Measurements from ENCODE around the gene NDUFS3.

NDUFS3 gene

DNA sequence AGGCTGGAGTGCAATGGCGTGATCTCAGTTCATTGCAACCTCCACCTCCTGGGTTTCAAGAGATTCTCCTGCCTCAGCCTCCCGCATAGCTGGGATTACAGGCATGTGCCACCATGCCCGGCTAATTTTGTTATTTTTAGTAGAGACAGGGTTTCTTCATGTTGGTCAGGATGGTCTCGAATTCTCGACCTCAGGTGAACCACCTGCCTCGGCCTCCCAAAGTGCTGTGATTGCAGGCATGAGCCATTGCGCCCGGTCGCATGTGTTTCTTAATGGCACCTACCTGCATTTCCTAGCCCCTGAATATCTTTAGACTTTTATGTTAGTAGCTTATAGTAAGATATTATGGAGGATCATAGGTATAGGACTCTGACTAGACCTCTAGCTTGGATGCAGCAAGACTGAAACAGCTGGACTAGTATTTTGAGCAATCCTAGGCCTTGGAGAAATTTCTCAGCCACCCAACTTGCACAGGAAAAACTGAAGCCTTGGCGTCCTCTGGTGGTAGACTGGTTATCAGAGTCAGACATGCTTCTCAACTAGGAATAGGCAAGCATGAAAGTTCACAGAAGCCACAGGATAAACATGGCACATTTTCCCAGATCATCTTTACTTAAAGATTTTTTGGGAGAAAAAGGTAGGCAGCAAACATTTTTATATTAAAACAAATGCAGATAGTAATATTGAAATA lies 38.0 kb downstream of the NDUFS3 start:
- no peak overlapping the region for H3K4me3 ChIP-seq (ENCODE audit: low read depth, low read length)
- peak; percentile 64 for DNase-seq
- no peaks in the 10 kb centered on the region for H3K9me3 ChIP-seq (ENCODE audit: severe bottlenecking)
- TF ChIP-seq, protein P1, sequence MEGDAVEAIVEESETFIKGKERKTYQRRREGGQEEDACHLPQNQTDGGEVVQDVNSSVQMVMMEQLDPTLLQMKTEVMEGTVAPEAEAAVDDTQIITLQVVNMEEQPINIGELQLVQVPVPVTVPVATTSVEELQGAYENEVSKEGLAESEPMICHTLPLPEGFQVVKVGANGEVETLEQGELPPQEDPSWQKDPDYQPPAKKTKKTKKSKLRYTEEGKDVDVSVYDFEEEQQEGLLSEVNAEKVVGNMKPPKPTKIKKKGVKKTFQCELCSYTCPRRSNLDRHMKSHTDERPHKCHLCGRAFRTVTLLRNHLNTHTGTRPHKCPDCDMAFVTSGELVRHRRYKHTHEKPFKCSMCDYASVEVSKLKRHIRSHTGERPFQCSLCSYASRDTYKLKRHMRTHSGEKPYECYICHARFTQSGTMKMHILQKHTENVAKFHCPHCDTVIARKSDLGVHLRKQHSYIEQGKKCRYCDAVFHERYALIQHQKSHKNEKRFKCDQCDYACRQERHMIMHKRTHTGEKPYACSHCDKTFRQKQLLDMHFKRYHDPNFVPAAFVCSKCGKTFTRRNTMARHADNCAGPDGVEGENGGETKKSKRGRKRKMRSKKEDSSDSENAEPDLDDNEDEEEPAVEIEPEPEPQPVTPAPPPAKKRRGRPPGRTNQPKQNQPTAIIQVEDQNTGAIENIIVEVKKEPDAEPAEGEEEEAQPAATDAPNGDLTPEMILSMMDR (IDR thresholded peaks at IDR 0.05; ENCODE audit: low read depth, low read length): peak; percentile 89
- H3K27ac ChIP-seq: no peak overlapping the region
- H3K36me3 ChIP-seq: peaks cover 43% of the 10 kb centered on the region
- no peaks in the 10 kb centered on the region for H3K27me3 ChIP-seq (ENCODE audit: insufficient read depth, low read depth, severe bottlenecking)

DNA sequence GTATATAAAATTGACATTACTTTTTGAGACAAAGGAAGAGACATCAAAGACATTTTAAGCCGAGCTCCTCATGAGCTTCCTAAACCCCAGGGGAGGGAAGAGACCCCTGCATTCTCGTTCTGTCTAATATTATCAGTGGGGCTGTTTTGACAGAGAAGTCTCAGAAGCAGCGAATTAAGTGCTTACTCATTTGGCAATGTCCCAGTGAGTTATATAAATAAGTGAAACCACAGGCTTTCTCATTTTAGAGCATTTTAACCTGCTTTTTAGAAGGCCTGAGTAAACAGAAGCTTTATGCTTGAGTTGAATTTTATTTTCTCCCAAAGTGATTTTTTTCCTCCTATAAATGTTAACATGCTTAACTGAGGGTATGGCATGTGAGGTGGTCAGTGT lies 38.5 kb downstream of the NDUFS3 start:
- no peaks in the 10 kb centered on the region for H3K9me3 ChIP-seq (ENCODE audit: severe bottlenecking)
- DNase-seq: no peak
- peaks cover 48% of the 10 kb centered on the region for H3K36me3 ChIP-seq
- TF ChIP-seq, protein P1 (IDR thresholded peaks at IDR 0.05; ENCODE audit: low read depth, low read length): no peak
- H3K27ac ChIP-seq: no peak overlapping the region
- no peak overlapping the region for H3K4me3 ChIP-seq (ENCODE audit: low read depth, low read length)
- H3K27me3 ChIP-seq (ENCODE audit: insufficient read depth, low read depth, severe bottlenecking): no peaks in the 10 kb centered on the region

DNA sequence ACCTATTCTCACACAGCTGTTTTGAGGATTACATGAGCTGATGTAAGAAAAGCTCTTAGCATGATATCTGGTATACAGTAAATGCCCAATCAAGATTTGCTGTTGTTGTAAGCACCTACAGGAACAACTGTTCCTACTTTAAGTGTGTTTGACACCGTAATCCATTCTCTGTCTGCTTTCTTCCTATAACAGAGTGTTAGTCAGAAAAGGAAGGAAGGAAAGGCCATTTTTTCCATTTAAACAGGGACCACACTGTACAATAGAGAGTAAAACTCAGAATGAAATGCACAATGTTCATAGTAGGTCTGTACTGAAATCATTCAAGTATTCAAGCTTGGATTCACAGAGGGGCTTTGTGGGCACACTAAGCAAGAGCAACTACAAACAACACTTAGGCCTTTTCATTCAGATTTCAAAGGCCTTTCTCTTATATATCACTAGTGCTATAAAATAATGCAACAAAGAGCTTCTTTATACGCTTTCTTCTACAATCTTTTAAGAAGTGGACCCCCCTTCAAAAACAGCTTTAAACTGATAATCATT lies 42.0 kb downstream of the NDUFS3 start:
- Histone ChIP-seq H3K36me3 (peaks cover 77% of the 10 kb centered on the region), H3K27me3 (ENCODE audit: insufficient read depth, low read depth, severe bottlenecking) (no peaks in the 10 kb centered on the region), H3K27ac (peak overlapping the region; percentile 52; the same call in 1 of the 2 replicates), H3K9me3 (ENCODE audit: severe bottlenecking) (no peaks in the 10 kb centered on the region), H3K4me3 (ENCODE audit: low read depth, low read length) (no peak overlapping the region)
- TF ChIP-seq, protein P1 (IDR thresholded peaks at IDR 0.05; ENCODE audit: low read depth, low read length): no peak
- DNase-seq: no peak

DNA sequence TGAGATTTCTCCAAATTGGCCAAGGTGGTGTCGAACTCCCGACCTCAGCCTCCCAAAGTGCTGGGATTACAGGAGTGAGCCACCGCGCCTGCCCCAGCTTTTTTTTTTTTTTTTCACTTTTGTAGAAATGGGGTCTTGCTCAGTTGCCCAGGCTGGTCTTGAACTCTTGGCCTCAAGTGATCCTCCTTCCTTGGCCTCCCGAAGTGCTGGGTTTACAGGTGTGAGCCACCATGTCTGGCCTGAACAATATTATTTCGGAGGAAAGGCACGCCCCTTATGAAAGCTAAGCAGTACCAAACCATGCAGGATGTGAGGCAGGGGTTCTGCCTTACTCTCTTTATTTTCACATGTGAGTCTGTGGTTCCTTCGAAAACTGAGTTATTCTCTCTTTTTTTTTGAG lies 47.4 kb downstream of the NDUFS3 start:
- no peak for DNase-seq
- TF ChIP-seq, protein P1 (IDR thresholded peaks at IDR 0.05; ENCODE audit: low read depth, low read length): no peak
- Histone ChIP-seq H3K27me3 (ENCODE audit: insufficient read depth, low read depth, severe bottlenecking) (no peaks in the 10 kb centered on the region), H3K36me3 (peaks cover 80% of the 10 kb centered on the region), H3K4me3 (ENCODE audit: low read depth, low read length) (no peak overlapping the region), H3K27ac (no peak overlapping the region), H3K9me3 (ENCODE audit: severe bottlenecking) (no peaks in the 10 kb centered on the region)

DNA sequence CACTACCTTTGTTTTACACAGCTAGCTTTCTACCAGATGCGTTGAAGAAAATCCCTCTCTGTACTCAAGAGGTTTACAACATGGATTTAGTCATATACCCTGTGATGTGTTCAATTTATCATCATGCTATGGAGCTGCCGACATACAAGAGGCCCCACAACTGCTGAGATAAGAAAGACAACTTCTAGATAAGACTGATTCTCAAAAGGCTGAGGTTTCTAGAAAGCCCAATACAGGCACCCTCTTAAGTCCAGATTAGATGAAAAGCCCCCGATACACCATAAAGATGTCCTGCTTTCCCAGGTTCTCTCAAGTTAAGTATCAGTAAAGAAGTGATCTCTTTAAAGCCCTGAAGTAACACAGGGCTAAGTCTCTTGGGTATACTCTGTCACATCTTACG lies 49.2 kb downstream of the NDUFS3 start:
- Histone ChIP-seq H3K9me3 (ENCODE audit: severe bottlenecking) (no peaks in the 10 kb centered on the region), H3K36me3 (peaks cover 67% of the 10 kb centered on the region), H3K4me3 (ENCODE audit: low read depth, low read length) (no peak overlapping the region), H3K27ac (no peak overlapping the region), H3K27me3 (ENCODE audit: insufficient read depth, low read depth, severe bottlenecking) (no peaks in the 10 kb centered on the region)
- DNase-seq: no peak
- TF ChIP-seq, protein P1 (IDR thresholded peaks at IDR 0.05; ENCODE audit: low read depth, low read length): no peak

DNA sequence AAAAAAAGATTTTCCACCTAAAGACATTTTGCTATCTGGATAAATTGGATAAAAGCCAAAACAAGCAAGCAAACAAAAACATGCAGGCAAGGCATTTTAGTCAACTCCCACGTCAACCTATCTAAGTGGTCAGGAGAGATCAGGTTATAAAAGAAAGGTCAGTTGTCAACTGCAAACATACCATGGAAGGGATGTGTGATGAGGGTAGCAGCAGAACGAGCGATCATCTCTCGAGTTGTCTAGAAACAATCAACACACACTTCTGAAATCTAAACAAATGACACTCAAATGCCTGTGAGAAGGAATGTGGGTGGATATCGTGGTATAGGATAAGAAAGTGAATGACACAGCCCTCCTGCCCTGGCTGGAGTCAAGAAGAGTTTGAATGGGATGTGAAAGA lies 52.6 kb downstream of the NDUFS3 start:
- no peak overlapping the region for H3K4me3 ChIP-seq (ENCODE audit: low read depth, low read length)
- H3K9me3 ChIP-seq (ENCODE audit: severe bottlenecking): no peaks in the 10 kb centered on the region
- H3K27me3 ChIP-seq (ENCODE audit: insufficient read depth, low read depth, severe bottlenecking): no peaks in the 10 kb centered on the region
- peaks cover 65% of the 10 kb centered on the region for H3K36me3 ChIP-seq
- TF ChIP-seq, protein P1 (IDR thresholded peaks at IDR 0.05; ENCODE audit: low read depth, low read length): no peak
- H3K27ac ChIP-seq: no peak overlapping the region
- DNase-seq: no peak
